Ishikawa (cell line): Measurements from ENCODE around the gene PTPN22.

Source experiments
- CEBPB ChIP-seq: IDR thresholded peaks from 2 replicates; pipeline ENCODE4 v1.6.1; 2012
- EGR1 ChIP-seq: IDR thresholded peaks from 2 replicates; pipeline ENCODE4 v1.6.1; 2012
- NFIC ChIP-seq: IDR thresholded peaks from 2 replicates; pipeline ENCODE4 v1.6.1; 2012
- REST ChIP-seq: IDR thresholded peaks from 2 replicates; pipeline ENCODE4 v1.6.1; 2012; ENCODE audit warnings: low read depth, mild to moderate bottlenecking
- TAF1 ChIP-seq: IDR thresholded peaks from 2 replicates; pipeline ENCODE4 v1.6.1; 2012; ENCODE audit warnings: low read depth, mild to moderate bottlenecking
- USF1 ChIP-seq: IDR thresholded peaks from 2 replicates; pipeline ENCODE4 v1.6.1; 2012
- ZBTB7A ChIP-seq: IDR thresholded peaks from 2 replicates; pipeline ENCODE4 v1.6.1; 2012; ENCODE audit warnings: low read depth

GRCh38 chr1:113886417-113887401, 15.2 kb upstream of the PTPN22 start:
- TF ChIP-seq TAF1 (no peak), REST (no peak), ZBTB7A (no peak), CEBPB (no peak), NFIC (peak; percentile 58), EGR1 (no peak), USF1 (no peak)
